Stimulated activated CD8-positive, alpha-beta memory T cell treated with anti-CD3 and anti-CD28 coated beads, Interleukin-4, amount 100 ng/mL, for 4 hours (primary cell): ENCODE results near the gene CMTM8.

ENCODE experiments used
- DNase-seq, 2 donors: peaks; one replicate each; pipeline ENCODE4 v3.0.0-alpha.2; 2020; ENCODE audit warnings: low read depth in 2 of 2, low spot score in 1 of 2

CMTM8 gene

GRCh38 chr3:32305361-32305876, 66.9 kb downstream of the CMTM8 start:
- DNase-seq: no peak

- no peak for DNase-seq
These were observed 67.6 kb downstream of the CMTM8 start for GRCh38 chr3:32306072-32306471.

DNA sequence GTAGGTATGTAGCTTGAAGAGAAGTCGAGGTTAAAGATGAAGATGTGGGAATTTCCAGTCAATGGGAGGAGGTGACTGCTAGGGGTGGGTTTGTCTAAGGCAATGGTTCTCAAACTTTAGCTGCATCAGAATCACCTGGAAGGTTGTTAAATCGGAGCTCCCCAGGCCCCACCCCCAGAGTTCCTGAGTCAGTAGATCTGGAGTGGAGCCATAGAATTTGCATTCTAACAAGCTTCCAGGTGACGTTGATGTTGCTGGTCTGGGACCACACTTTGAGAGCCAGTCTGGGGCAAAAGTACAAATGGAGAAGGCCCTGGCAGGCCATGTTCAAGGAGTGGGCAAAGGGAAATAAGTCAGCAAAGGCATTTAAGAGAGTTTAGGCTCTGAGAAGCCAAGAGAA, 69.1 kb downstream of the CMTM8 start:
- DNase-seq: no peak

DNA sequence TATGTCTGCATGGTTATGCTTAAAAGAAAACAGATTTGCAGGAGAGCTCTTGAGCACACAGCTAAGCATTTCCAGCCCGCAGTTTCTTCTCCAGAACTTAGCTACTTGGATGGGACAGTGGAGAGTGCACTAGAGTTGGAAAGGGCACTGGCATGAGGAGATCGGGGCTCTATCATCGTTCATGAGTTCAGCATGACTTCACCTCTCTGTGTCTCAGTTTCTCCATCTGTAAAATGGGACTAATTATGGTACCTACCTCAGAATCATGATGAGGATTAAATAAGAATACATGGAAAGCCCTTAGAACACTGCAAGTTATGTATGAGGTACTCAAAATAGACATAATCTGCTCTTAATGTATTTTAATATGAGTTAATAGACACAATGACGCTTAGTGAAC, 69.9 kb downstream of the CMTM8 start:
- no peak for DNase-seq

DNA sequence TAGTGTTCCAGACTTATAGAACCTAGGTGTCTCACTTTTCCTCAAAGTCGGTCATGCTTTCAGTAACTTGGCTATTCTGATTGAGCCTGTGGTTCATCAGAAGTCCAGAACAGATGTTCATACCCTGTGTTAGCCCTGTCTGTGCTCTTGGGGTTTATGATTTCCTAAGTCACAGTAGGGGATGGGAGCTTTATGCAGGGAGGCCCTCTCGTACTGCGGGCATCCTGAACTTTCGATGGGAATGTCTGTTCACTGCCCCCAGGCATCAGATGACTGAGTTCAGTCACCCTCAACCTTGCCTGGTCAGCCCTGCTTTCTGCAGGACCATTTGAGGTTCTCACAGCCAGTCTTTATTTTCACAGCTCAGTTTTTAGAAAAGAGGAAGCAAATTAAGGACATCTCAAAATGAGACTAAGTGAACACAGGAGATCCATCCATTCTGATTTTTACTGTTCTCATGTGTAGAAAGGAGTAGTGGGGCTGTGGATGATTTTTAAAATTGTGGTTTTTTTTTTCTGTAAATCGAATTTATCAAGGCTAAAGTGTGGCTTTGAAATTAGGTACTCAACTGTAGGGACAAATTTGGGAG, 71.3 kb downstream of the CMTM8 start:
- no peak for DNase-seq

- no peak for DNase-seq
These were observed 71.9 kb downstream of the CMTM8 start for GRCh38 chr3:32310336-32310735.

- no peak for DNase-seq
These were observed 72.7 kb downstream of the CMTM8 start for GRCh38 chr3:32310918-32311839.

DNA sequence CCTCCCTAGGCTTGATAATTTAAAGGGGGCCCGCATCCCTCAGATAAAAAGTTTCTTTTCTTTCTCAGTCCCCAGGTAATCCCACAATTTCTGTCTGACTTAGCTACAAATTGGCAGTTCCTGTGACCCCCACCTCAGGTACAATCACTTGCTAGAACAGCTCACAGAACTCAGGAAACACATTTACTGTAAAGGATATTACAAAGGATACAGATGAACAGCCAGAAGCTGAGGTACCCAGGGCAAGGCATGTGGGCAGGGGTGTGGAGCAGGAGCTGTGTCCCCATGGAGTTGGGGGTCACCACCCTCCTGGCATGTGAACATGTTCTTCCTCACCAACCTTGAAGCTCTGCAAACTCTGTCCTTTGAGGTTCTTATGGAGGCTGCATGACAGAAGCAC, 73.8 kb downstream of the CMTM8 start:
- no peak for DNase-seq

GRCh38 chr3:32313169-32313568, 74.7 kb downstream of the CMTM8 start:
- no peak for DNase-seq

- no peak for DNase-seq
These were observed 75.4 kb downstream of the CMTM8 start for GRCh38 chr3:32313723-32314473.

DNA sequence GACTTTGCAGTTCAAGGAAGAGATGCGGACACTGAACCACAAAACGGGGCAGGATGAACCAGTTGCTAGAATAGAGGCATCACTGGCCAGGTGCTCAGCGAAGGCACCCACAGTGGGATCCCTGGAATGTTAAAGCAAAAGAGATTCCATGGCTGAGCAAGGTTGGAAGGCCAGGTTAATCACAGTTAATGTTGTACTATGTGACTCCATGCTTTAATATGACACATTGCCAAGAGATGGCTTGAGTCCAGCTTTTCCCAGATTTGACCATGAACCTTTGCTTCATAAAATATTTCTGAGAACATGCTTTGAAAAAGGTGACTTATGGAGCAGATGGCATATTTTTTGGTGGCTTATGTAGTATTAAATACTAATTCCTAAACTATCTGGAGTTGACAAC, 77.0 kb downstream of the CMTM8 start:
- DNase-seq: no peak

- DNase-seq: no peak
These were observed 77.8 kb downstream of the CMTM8 start for GRCh38 chr3:32316319-32316718.

DNA sequence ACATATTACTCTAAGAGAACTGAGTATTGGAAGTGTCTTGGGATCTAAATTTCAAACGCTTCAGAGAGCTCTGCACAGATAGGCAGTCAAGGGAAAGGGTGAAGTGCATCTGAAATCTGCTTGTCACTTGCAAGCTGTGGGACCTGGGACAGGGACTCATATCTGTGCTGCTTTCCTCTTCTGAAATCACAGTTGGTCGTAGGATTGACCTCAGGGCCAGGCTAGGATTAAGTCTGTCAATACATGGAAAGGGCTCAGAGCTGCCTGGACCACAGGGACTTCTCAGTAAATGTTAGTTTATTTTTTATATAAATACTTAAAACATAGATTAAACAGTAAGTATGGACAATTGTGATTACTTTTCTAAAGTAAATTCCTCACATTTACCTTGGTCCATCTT, 78.5 kb downstream of the CMTM8 start:
- no peak for DNase-seq

DNA sequence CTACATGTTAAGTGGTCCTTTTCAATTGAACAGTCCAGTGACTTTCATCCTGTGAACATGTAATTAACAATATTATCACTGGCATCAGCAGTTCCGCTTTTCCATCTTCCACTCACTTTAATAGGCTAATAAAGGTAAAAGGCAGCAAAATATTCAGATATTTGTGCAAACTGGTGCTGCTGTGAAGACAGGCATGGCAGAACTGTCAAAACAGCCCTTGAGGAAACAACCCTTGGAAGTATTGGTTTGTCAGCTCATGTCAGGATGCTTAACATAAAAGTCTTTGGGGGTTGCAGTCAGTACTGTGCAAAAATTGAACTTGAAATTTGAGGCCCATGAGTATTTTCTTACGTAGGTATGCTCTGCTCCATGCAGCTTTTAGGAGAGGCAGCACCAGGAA, 81.1 kb downstream of the CMTM8 start:
- no peak for DNase-seq

DNA sequence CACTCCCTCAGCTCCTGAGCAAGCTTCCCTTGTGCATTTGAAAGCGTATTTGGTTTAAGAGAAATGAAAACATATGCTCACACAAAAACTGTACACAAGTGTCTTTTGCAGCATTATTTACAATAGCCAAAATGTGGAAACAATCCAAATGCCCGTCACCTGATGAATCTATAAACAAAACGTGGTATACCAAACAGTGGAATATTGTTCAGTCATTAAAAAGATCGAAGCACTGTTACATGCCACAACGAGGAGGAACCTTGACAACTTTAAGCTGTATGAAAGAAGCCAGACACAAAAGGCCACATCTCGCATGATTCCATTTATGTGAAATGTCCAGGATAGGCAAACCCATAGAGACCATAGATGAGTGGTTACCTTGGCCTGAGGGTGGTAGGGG, 81.6 kb downstream of the CMTM8 start:
- DNase-seq: no peak

GRCh38 chr3:32321095-32321790, 82.8 kb downstream of the CMTM8 start:
- no peak for DNase-seq

DNA sequence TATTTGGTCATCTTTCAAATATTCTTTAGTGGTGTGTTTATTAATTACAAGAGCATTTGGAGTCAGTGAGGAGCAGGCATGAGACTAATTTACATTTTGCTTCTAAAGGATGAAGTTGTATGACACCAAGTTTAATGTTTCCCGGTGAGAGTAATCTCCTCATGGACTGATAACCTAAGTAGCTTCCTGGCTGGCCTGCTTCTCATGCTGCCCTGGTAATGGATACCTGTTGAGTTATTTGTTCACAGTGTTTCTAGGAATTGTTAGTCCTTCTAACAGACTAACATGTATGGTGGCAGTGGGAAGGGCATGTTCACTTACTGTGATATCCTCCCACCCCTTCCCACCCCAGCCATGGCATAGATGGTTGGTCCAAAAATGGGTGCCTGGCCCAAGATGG, 83.8 kb downstream of the CMTM8 start:
- DNase-seq: no peak

DNA sequence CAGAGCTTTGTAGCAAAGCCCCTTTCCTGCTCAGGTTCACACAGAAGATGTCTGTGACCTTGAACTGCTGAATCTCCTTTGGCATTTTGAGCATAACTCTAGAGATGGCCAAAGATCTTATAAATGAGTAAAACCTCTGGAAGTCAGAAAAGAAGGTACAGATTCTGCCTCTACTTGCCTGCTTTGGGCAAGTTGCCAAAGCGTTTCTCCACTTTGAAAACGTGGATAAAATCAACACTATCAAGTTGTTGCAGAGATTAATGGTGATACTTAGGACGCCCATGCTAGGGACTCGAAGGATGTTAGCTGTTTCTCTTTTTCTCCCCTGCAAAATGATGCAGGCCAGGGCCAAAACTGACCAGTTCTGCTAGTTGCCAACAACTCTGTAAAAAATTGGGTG, 85.1 kb downstream of the CMTM8 start:
- DNase-seq: no peak

- no peak for DNase-seq
These were observed 86.7 kb downstream of the CMTM8 start for GRCh38 chr3:32325201-32325600.

DNA sequence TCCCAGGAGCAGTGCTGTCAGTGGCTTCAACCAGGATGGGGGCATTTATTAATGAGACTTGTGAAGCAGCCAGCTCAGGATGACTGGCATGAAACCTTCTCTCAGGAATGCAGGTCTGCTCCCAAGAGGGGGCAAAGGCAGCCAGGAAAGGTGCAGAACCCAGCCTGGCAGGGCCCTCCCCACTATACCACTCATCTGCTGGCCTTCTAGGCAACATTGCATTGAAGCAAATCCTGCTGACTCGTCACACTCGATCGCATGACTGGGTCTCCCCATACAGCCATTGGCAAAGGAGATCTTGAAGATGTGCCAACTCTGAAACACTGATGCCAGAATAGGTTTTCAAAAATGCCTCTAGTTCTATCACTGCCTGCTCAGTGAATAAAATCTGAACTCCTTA, 87.4 kb downstream of the CMTM8 start:
- DNase-seq: no peak

DNA sequence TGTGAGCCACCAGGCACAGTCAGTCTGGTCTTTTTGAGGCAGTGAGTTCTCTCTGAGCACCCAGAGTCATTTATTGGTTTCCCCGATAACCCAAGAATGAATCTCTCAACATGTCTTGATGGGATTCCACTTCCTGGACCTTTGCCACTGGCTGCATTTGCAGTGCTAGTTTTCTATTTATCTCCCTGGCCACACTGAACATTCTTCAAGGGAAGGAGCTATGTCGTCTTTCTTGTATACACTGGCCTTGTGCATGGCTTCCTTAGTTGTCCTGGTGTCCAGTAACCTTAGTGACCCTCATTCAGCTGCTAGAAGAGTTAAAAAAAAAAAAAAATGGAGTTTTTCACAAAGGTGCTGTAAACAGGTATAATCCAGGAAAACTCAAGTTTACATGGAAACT, 88.3 kb downstream of the CMTM8 start:
- DNase-seq: no peak
